K562 (cell line): ENCODE measurements around the gene ZNF275. TPM values are rescaled to one million over a fixed set of nuclear protein-coding genes. Genes with fewer than 3 reads are reported as not detected.

ENCODE experiments used
- BRF1 ChIP-seq: IDR thresholded peaks from 3 replicates; pipeline ENCODE4 v1.6.1; 2011; ENCODE audit warnings: borderline replicate concordance, mild to moderate bottlenecking; ENCODE audit not compliant: insufficient read length; ENCODE audit errors: extremely low read depth
- CAMTA2 ChIP-seq: fragments of 250-450 bp; sonication (Bioruptor Pico); conservative IDR thresholded peaks from 2 replicates; pipeline ENCODE4 v1.5.1; 2022
- CCAR2 ChIP-seq: fragments of 200-400 bp; formaldehyde crosslinking; IDR thresholded peaks from 2 replicates; pipeline ENCODE4 v1.6.1; 2017; ENCODE audit warnings: mild to moderate bottlenecking, low read depth, low read length
- ETS2 ChIP-seq: IDR thresholded peaks from 2 replicates; pipeline ENCODE4 v1.6.1; 2016; ENCODE audit warnings: borderline replicate concordance, missing genetic modification characterization, mild to moderate bottlenecking, moderate library complexity, missing compliant biosample characterization; ENCODE audit not compliant: poor library complexity, severe bottlenecking
- HEY1 ChIP-seq: fragments of 250-450 bp; sonication (Bioruptor Pico); IDR thresholded peaks from 2 replicates; pipeline ENCODE4 v1.5.0; 2020; ENCODE audit warnings: mild to moderate bottlenecking, moderate library complexity, borderline replicate concordance
- MTA2 ChIP-seq: fragments of 450-650 bp; IDR thresholded peaks from 2 replicates; pipeline ENCODE4 v1.6.1; 2016; ENCODE audit warnings: low read depth
- PHTF2 ChIP-seq: fragments of 250-450 bp; sonication (Bioruptor Pico); IDR thresholded peaks from 2 replicates; pipeline ENCODE4 v1.5.0; 2021; ENCODE audit warnings: mild to moderate bottlenecking
- POLR2AphosphoS2 ChIP-seq: IDR thresholded peaks from 2 replicates; pipeline ENCODE4 v1.6.1; 2012; ENCODE audit warnings: low read length, improper control_type of control experiment
- PTRF ChIP-seq: fragments of 450-650 bp; IDR thresholded peaks from 2 replicates; pipeline ENCODE4 v1.6.1; 2016; ENCODE audit warnings: mild to moderate bottlenecking, missing genetic modification characterization, missing compliant biosample characterization
- SMARCC2 ChIP-seq: fragments of 450-650 bp; IDR thresholded peaks from 2 replicates; pipeline ENCODE4 v1.6.1; 2017; ENCODE audit warnings: antibody characterized with exemption, moderate library complexity, mild to moderate bottlenecking, low read depth
- TEAD4 ChIP-seq, 2 experiments: sonication (generic) in 1 of 2; formaldehyde crosslinking in 1 of 2; IDR thresholded peaks; 2 replicates each; pipeline versions ENCODE4 v1.6.1 to v1.8.0; 2012 to 2022; ENCODE audit warnings: borderline replicate concordance in 1 of 2, inconsistent platforms in 1 of 2, low read length in 1 of 2, mild to moderate bottlenecking in 1 of 2, missing genetic modification reagents in 1 of 2
- ZNF143 ChIP-seq: sonication (generic); formaldehyde crosslinking; IDR thresholded peaks from 2 replicates; pipeline ENCODE4 v1.9.0; 2022; ENCODE audit warnings: mild to moderate bottlenecking, missing genetic modification reagents
- polyA plus RNA-seq, 8 experiments: library from polyadenylated mRNA; depleted of rRNA in 4 of 8; stranded (reverse) in 5 of 8; unstranded in 3 of 8; fragments of >200 nt; fragmentation: Nextera tagmentation in 2 of 8; fragmentation: Illumina TruSeq in 1 of 8; extraction: Ambion mirVana in 2 of 8; extraction: Trizol in 1 of 8; gene quantifications; 2 replicates each; pipeline versions ENCODE4 v1.2.1 to v1.2.3, GENCODE V29; 2011 to 2014; ENCODE audit warnings: inconsistent platforms in 1 of 8, missing spikeins in 1 of 8
- total RNA-seq, 7 experiments: library from RNA; depleted of rRNA in 6 of 7; stranded (reverse); fragments of >200 nt in 6 of 7; fragmentation: Illumina TruSeq in 2 of 7; extraction: Trizol in 2 of 7; gene quantifications; 2 replicates each; pipeline versions ENCODE4 v1.2.1 to v1.2.3, GENCODE V29; 2011 to 2021; ENCODE audit warnings: low replicate concordance in 1 of 7
- TF ChIP-seq, protein P1 (sequence below): IDR thresholded peaks from 3 replicates; pipeline ENCODE4 v1.6.1; 2011; ENCODE audit warnings: borderline replicate concordance, mild to moderate bottlenecking, moderate library complexity; ENCODE audit not compliant: insufficient read length; ENCODE audit errors: extremely low read depth
- TF ChIP-seq, protein P2 (sequence below): sonication (generic); formaldehyde crosslinking; IDR thresholded peaks from 2 replicates; pipeline ENCODE4 v1.8.0; 2023; ENCODE audit warnings: mild to moderate bottlenecking, missing genetic modification reagents
- TF ChIP-seq, protein P3 (sequence below): fragments of 450-650 bp; IDR thresholded peaks from 2 replicates; pipeline ENCODE4 v1.6.1; 2018; ENCODE audit not compliant: partially characterized antibody
- TF ChIP-seq, protein P4 (sequence below), 2 experiments: IDR thresholded peaks; 2 replicates each; pipeline ENCODE4 v1.6.1; 2012; ENCODE audit warnings: improper control_type of control experiment in 2 of 2, low read depth in 2 of 2, low read length in 2 of 2, borderline replicate concordance in 1 of 2

The ZNF275 gene
- total and polyA plus RNA-seq, 9 of the 15 experiments (the other 6 are each of a cell fraction or from before 2014, with no cell fraction given): 2.1 to 19.1 (median 12.0) TPM

DNA sequence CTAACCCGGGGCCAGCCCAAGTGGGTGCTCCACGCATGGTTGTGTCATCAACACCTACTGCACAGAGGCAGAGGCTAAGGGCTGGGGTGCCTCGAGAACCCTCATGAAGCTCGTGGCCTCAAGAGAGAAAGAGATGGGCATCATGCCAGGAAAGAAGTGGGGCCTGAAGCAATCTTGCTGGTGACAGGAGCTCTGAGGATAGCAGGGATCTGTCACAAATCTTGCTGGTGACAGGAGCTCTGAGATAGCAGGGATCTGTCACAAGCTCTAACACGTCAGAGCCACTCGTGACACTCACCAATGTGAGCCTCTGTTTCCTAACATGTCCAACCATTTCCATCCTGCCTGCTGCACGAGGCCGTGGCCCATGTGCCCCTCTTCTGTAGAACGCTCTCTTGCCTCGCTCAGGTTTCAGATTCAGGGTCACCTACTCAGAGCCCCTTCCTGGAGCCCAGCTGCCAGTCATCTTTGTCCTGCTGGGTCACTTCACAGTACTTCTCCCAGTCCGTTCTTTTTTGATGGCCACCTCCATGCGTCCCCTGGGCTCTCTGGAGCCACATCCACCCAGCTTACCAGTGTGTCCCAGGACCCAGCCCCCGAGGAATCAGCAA, 46.1 kb downstream of the ZNF275 start (continued):
- TF ChIP-seq, protein P1, sequence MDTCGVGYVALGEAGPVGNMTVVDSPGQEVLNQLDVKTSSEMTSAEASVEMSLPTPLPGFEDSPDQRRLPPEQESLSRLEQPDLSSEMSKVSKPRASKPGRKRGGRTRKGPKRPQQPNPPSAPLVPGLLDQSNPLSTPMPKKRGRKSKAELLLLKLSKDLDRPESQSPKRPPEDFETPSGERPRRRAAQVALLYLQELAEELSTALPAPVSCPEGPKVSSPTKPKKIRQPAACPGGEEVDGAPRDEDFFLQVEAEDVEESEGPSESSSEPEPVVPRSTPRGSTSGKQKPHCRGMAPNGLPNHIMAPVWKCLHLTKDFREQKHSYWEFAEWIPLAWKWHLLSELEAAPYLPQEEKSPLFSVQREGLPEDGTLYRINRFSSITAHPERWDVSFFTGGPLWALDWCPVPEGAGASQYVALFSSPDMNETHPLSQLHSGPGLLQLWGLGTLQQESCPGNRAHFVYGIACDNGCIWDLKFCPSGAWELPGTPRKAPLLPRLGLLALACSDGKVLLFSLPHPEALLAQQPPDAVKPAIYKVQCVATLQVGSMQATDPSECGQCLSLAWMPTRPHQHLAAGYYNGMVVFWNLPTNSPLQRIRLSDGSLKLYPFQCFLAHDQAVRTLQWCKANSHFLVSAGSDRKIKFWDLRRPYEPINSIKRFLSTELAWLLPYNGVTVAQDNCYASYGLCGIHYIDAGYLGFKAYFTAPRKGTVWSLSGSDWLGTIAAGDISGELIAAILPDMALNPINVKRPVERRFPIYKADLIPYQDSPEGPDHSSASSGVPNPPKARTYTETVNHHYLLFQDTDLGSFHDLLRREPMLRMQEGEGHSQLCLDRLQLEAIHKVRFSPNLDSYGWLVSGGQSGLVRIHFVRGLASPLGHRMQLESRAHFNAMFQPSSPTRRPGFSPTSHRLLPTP: no peak
- no peak for TF ChIP-seq SMARCC2
- TF ChIP-seq, protein P2, sequence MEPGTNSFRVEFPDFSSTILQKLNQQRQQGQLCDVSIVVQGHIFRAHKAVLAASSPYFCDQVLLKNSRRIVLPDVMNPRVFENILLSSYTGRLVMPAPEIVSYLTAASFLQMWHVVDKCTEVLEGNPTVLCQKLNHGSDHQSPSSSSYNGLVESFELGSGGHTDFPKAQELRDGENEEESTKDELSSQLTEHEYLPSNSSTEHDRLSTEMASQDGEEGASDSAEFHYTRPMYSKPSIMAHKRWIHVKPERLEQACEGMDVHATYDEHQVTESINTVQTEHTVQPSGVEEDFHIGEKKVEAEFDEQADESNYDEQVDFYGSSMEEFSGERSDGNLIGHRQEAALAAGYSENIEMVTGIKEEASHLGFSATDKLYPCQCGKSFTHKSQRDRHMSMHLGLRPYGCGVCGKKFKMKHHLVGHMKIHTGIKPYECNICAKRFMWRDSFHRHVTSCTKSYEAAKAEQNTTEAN (CRISPR knock-in tag): no peak
- TF ChIP-seq ETS2 (tag): no peak
- TF ChIP-seq CAMTA2: no peak
- TF ChIP-seq MTA2: no peak
- TF ChIP-seq, protein P3, sequence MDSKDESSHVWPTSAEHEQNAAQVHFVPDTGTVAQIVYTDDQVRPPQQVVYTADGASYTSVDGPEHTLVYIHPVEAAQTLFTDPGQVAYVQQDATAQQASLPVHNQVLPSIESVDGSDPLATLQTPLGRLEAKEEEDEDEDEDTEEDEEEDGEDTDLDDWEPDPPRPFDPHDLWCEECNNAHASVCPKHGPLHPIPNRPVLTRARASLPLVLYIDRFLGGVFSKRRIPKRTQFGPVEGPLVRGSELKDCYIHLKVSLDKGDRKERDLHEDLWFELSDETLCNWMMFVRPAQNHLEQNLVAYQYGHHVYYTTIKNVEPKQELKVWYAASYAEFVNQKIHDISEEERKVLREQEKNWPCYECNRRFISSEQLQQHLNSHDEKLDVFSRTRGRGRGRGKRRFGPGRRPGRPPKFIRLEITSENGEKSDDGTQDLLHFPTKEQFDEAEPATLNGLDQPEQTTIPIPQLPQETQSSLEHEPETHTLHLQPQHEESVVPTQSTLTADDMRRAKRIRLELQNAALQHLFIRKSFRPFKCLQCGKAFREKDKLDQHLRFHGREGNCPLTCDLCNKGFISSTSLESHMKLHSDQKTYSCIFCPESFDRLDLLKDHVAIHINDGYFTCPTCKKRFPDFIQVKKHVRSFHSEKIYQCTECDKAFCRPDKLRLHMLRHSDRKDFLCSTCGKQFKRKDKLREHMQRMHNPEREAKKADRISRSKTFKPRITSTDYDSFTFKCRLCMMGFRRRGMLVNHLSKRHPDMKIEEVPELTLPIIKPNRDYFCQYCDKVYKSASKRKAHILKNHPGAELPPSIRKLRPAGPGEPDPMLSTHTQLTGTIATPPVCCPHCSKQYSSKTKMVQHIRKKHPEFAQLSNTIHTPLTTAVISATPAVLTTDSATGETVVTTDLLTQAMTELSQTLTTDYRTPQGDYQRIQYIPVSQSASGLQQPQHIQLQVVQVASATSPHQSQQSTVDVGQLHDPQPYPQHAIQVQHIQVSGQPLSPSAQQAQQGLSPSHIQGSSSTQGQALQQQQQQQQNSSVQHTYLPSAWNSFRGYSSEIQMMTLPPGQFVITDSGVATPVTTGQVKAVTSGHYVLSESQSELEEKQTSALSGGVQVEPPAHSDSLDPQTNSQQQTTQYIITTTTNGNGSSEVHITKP: no peak
- TF ChIP-seq TEAD4 (IDR thresholded peaks at IDR 0.05; ENCODE audit: low read length): peak; percentile 23; the same call in 1 of the 2 replicates
- TF ChIP-seq TEAD4 (CRISPR knock-in tag; IDR thresholded peaks at IDR 0.05; ENCODE audit: borderline replicate concordance): no peak
- no peak for TF ChIP-seq HEY1 (CRISPR knock-in tag)
- no peak for TF ChIP-seq CCAR2
- TF ChIP-seq ZNF143 (CRISPR knock-in tag): no peak
- TF ChIP-seq, protein P4, sequence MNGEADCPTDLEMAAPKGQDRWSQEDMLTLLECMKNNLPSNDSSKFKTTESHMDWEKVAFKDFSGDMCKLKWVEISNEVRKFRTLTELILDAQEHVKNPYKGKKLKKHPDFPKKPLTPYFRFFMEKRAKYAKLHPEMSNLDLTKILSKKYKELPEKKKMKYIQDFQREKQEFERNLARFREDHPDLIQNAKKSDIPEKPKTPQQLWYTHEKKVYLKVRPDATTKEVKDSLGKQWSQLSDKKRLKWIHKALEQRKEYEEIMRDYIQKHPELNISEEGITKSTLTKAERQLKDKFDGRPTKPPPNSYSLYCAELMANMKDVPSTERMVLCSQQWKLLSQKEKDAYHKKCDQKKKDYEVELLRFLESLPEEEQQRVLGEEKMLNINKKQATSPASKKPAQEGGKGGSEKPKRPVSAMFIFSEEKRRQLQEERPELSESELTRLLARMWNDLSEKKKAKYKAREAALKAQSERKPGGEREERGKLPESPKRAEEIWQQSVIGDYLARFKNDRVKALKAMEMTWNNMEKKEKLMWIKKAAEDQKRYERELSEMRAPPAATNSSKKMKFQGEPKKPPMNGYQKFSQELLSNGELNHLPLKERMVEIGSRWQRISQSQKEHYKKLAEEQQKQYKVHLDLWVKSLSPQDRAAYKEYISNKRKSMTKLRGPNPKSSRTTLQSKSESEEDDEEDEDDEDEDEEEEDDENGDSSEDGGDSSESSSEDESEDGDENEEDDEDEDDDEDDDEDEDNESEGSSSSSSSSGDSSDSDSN (IDR thresholded peaks at IDR 0.05; ENCODE audit: borderline replicate concordance in 1 of 2, low read depth in 2 of 2, low read length in 2 of 2): no peak
- no peak for TF ChIP-seq BRF1
- no peak for TF ChIP-seq POLR2AphosphoS2
- TF ChIP-seq PHTF2 (CRISPR knock-in tag): no peak
- TF ChIP-seq PTRF (tag): no peak
